Cardiac muscle cell (in vitro differentiated cells and primary cell): ENCODE results near the gene VWA7. TPM values are rescaled to one million over a fixed set of nuclear protein-coding genes. Genes with fewer than 3 reads are reported as not detected.

Experiments
- DNase-seq, 2 donors: peaks; one replicate each; pipeline versions ENCODE4 v3.0.0 to v3.0.0-alpha.2; 2010 to 2017; ENCODE audit warnings: low read depth in 1 of 2, low spot score in 1 of 2
- H3K27ac ChIP-seq: fragments of 200-600 bp; sonication (generic); 2 replicates; pipeline ENCODE4 v1.5.1; 2016
- H3K27me3 ChIP-seq: fragments of 200-600 bp; sonication (generic); 2 replicates; pipeline ENCODE4 v1.6.0; 2016; ENCODE audit warnings: control low read depth
- H3K36me3 ChIP-seq: fragments of 200-600 bp; sonication (generic); 2 replicates; pipeline ENCODE4 v1.5.1; 2016; ENCODE audit warnings: control low read depth
- H3K4me1 ChIP-seq: fragments of 200-600 bp; sonication (generic); 2 replicates; pipeline ENCODE4 v1.8.1; 2017; ENCODE audit warnings: low read depth, mild to moderate bottlenecking, mixed run types
- H3K4me3 ChIP-seq: fragments of 200-600 bp; sonication (generic); 2 replicates; pipeline ENCODE4 v1.5.1; 2016; ENCODE audit warnings: mild to moderate bottlenecking
- H3K9me3 ChIP-seq: fragments of 200-600 bp; sonication (generic); 2 replicates; pipeline ENCODE4 v1.5.1; 2017; ENCODE audit warnings: low read depth, mild to moderate bottlenecking, control low read depth
- CTCF ChIP-seq: IDR thresholded peaks from 2 replicates; pipeline ENCODE4 v1.5.1; 2012; ENCODE audit warnings: low read depth, mild to moderate bottlenecking, low read length
- polyA plus RNA-seq: library from polyadenylated mRNA; unstranded; fragments of >200 nt; fragmentation: Nextera tagmentation; extraction: Ambion mirVana; gene quantifications from 2 replicates; pipeline ENCODE4 v1.2.1, GENCODE V29; 2016
- total RNA-seq: library from RNA; depleted of rRNA; stranded (reverse); fragments of >200 nt; gene quantifications from 2 replicates; pipeline ENCODE4 v1.2.3, GENCODE V29; 2016

VWA7 gene
- total and polyA plus RNA-seq, 2 experiments from 2014 or later: 9.9 to 24.7 TPM

GRCh38 chr6:31733734-31734133, 43.4 kb downstream of the VWA7 start:
- DNase-seq: no peak
- Histone ChIP-seq H3K9me3 (no peaks in the 10 kb centered on the region), H3K4me1 (peaks cover 27% of the 10 kb centered on the region), H3K4me3 (no peak overlapping the region), H3K27ac (no peak overlapping the region), H3K36me3 (peaks cover 24% of the 10 kb centered on the region), H3K27me3 (no peaks in the 10 kb centered on the region)
- no peak for TF ChIP-seq CTCF

- Histone ChIP-seq H3K9me3 (no peaks in the 10 kb centered on the region), H3K4me1 (peaks cover 12% of the 10 kb centered on the region), H3K27me3 (no peaks in the 10 kb centered on the region), H3K27ac (no peak overlapping the region), H3K36me3 (peaks cover 28% of the 10 kb centered on the region), H3K4me3 (no peak overlapping the region)
- TF ChIP-seq CTCF: no peak
- no peak for DNase-seq
Observed at GRCh38 chr6:31732029-31732428, 45.1 kb downstream of the VWA7 start.

GRCh38 chr6:31730631-31731086, 46.5 kb downstream of the VWA7 start:
- Histone ChIP-seq H3K27ac (peak overlapping the region; percentile 2), H3K36me3 (peaks cover 33% of the 10 kb centered on the region), H3K27me3 (no peaks in the 10 kb centered on the region), H3K9me3 (no peaks in the 10 kb centered on the region), H3K4me3 (peak overlapping the region; percentile 91), H3K4me1 (peaks cover 7% of the 10 kb centered on the region)
- DNase-seq: no peak
- TF ChIP-seq CTCF: no peak

- Histone ChIP-seq H3K4me3 (peak overlapping the region; percentile 91), H3K36me3 (peaks cover 33% of the 10 kb centered on the region), H3K27me3 (no peaks in the 10 kb centered on the region), H3K27ac (peak overlapping the region; percentile 76), H3K9me3 (no peaks in the 10 kb centered on the region), H3K4me1 (peaks cover 7% of the 10 kb centered on the region)
- TF ChIP-seq CTCF: no peak
- DNase-seq: peak; percentile 93 to 97
Observed at GRCh38 chr6:31729979-31730630, 47.0 kb downstream of the VWA7 start.

- TF ChIP-seq CTCF: no peak
- H3K36me3 ChIP-seq: peaks cover 33% of the 10 kb centered on the region
- DNase-seq: peak; percentile 89 to 93
Observed at GRCh38 chr6:31729515-31729978, 47.6 kb downstream of the VWA7 start.

More at GRCh38 chr6:31729515-31729978, 47.6 kb downstream of the VWA7 start:
- Histone ChIP-seq H3K27ac (peak overlapping the region; percentile 76), H3K9me3 (no peaks in the 10 kb centered on the region), H3K4me1 (peaks cover 4% of the 10 kb centered on the region), H3K4me3 (peak overlapping the region; percentile 91), H3K27me3 (no peaks in the 10 kb centered on the region)
